ENCODE data around the gene GPR155.

- TF ChIP-seq POLR2AphosphoS5 (IDR thresholded peaks at IDR 0.05): no peak
- TF ChIP-seq CTCF (IDR thresholded peaks at IDR 0.05; ENCODE audit: poor library complexity, severe bottlenecking): no peak
- no peak for TF ChIP-seq SMC3 (conservative IDR thresholded peaks at IDR 0.05; ENCODE audit: poor library complexity)
- no peak for TF ChIP-seq EZH2 (IDR thresholded peaks at IDR 0.05; ENCODE audit: borderline replicate concordance, insufficient read depth, low read length, poor library complexity, severe bottlenecking)
- no peak for TF ChIP-seq EP300 (conservative IDR thresholded peaks at IDR 0.05; ENCODE audit: poor library complexity, severe bottlenecking)
- TF ChIP-seq TAF1 (IDR thresholded peaks at IDR 0.05; ENCODE audit: low read depth): no peak
These were observed 50.5 kb downstream of the GPR155 start for GRCh38 chr2:174436351-174436750.

Measured in neural cell (in vitro differentiated cells).